Kidney epithelial cell (primary cell): ENCODE measurements around the gene POMT2. TPM values are rescaled to one million over a fixed set of nuclear protein-coding genes. Genes with fewer than 3 reads are reported as not detected.

Source experiments
- DNase-seq: peaks from one replicate; pipeline ENCODE4 v3.0.0-alpha.2; 2010; ENCODE audit warnings: low read depth
- H3K27me3 ChIP-seq: 2 replicates; pipeline ENCODE4 v1.6.0; 2011; ENCODE audit warnings: low read length; ENCODE audit not compliant: control insufficient read depth, insufficient read depth
- H3K36me3 ChIP-seq: 2 replicates; pipeline ENCODE4 v1.5.1; 2011; ENCODE audit warnings: low read length; ENCODE audit not compliant: control insufficient read depth, insufficient read depth
- H3K4me3 ChIP-seq: 2 replicates; pipeline ENCODE4 v1.5.1; 2011; ENCODE audit warnings: low read depth, mild to moderate bottlenecking, control low read depth, low read length
- total RNA-seq: library from RNA; depleted of rRNA; stranded (reverse); fragments of >200 nt; gene quantifications from 2 replicates; pipeline ENCODE4 v1.2.3, GENCODE V29; 2015
- TF ChIP-seq, protein P1 (sequence below): IDR thresholded peaks from 2 replicates; pipeline ENCODE4 v1.5.1; 2011; ENCODE audit warnings: mild to moderate bottlenecking, moderate library complexity, low read length, control low read depth, inconsistent platforms; ENCODE audit not compliant: insufficient read depth, poor library complexity, severe bottlenecking

Gene POMT2
- total RNA-seq, 1 donor from 2014 or later: 21.5 TPM

DNA sequence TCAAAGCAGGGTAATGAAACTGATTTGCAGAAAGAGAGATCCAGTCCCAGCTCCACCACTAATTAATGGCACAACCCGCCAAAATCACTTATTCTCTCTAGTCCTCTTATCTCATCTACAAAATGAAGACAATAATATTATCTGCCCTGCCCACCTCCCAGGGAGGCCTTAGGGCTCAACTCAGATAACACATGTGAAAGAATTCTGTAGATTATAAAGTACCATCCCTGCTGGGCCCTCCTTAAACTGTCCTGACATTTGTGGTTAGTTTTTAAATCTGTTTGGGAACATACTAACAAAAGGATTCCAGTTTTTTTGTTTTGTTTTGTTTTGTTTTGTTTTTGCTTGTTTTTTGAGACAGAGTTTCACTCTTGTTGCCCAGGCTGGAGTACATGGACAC is 7.3 kb downstream of the POMT2 start:
- TF ChIP-seq, protein P1, sequence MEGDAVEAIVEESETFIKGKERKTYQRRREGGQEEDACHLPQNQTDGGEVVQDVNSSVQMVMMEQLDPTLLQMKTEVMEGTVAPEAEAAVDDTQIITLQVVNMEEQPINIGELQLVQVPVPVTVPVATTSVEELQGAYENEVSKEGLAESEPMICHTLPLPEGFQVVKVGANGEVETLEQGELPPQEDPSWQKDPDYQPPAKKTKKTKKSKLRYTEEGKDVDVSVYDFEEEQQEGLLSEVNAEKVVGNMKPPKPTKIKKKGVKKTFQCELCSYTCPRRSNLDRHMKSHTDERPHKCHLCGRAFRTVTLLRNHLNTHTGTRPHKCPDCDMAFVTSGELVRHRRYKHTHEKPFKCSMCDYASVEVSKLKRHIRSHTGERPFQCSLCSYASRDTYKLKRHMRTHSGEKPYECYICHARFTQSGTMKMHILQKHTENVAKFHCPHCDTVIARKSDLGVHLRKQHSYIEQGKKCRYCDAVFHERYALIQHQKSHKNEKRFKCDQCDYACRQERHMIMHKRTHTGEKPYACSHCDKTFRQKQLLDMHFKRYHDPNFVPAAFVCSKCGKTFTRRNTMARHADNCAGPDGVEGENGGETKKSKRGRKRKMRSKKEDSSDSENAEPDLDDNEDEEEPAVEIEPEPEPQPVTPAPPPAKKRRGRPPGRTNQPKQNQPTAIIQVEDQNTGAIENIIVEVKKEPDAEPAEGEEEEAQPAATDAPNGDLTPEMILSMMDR: no peak
- Histone ChIP-seq H3K4me3 (no peak overlapping the region), H3K27me3 (no peaks in the 10 kb centered on the region), H3K36me3 (no peaks in the 10 kb centered on the region)
- no peak for DNase-seq

DNA sequence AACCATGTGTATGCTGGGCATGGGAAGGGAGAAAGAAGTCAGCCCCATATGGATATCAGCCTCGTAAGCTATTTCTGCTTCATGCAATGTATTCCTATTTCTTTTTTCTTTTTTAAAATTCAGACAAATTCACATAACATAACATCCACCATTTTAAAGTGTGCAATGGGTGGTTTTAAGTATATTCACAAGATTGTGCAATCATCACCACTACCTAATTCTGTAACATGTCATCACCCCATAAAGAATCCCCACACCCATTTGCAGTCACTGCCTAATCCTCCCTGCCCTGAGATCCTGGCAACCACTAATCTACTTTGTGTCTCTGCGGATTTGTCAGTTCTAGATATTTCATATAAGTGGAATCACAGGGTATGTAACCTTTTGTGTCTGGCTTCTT is 9.5 kb downstream of the POMT2 start:
- no peaks in the 10 kb centered on the region for H3K27me3 ChIP-seq
- no peak for DNase-seq
- no peaks in the 10 kb centered on the region for H3K36me3 ChIP-seq
- H3K4me3 ChIP-seq: no peak overlapping the region
- TF ChIP-seq, protein P1: no peak

DNA sequence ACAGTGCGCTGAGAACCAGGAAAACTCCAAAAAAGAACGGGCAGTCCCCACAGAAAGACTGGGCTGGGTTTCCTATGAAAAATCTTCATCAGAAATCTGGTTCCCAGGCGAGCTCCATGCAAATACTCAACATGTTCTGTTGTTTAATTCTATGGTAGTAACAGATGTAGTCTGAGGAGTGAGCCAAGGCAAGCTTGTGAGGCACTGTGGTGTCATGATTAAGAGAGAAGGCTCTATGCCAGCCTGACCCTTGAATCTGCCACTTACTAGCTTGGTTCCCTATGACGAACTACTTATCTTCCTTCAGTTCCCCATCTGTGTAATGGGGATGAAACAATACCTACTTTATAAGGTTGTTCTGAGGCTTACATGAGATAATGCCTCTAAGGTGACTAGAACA is 10.7 kb downstream of the POMT2 start:
- no peak overlapping the region for H3K4me3 ChIP-seq
- no peaks in the 10 kb centered on the region for H3K27me3 ChIP-seq
- DNase-seq: no peak
- TF ChIP-seq, protein P1: no peak
- H3K36me3 ChIP-seq: no peaks in the 10 kb centered on the region

DNA sequence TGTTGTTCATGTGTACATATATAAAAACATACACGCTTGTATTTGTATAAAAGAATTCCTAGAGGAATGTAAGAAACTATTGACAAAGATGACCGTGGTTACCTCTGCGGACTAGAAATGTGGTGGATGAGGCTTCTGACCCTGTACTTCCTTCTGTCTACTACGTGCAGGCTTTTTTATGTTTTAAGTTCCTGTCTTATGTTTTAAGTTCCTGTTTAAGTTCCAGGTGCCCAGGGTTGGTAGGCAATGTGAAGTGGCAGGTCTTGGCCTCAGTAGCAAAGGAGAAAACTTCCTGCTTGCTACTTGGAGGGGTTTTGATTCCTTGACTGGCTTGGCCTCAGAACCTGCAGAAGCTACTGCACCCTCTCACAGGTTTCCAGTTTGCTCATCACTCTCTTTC is 11.6 kb downstream of the POMT2 start:
- DNase-seq: no peak
- TF ChIP-seq, protein P1: no peak

DNA sequence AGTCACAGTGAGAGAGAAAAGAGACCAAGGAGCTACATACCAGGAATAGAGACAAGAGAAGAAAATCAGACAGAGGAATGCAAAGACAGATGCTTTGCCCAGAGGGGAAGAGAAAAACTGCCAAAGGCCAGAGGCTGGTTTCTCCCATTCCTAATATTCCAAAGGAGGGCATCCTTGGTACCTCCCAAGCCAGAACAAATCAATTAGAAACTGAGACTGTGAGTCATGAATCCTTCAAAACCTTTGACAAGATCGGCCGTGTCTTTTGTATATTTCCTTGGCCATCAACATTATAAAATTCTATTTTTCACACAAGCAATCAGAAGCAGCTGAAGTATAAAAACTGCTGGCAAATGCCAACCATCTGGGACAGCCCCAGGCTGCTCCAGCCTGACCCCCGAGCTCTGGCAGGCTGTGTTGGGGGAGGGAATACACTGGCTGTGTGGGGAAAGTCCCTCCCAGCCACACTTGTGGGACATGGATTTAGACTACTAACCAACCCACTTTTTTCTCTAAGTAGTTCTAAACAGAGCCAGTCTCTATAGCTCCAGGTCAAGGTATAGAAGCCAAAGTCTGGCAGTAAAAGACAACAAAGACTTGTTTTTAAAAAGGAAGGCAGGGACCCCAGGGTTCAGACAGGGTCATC is 13.7 kb downstream of the POMT2 start:
- H3K36me3 ChIP-seq: no peaks in the 10 kb centered on the region
- H3K4me3 ChIP-seq: no peak overlapping the region
- TF ChIP-seq, protein P1: no peak
- H3K27me3 ChIP-seq: no peaks in the 10 kb centered on the region
- no peak for DNase-seq

More for the DNA sequence above, 11.6 kb downstream of the POMT2 start:
- no peaks in the 10 kb centered on the region for H3K36me3 ChIP-seq
- no peaks in the 10 kb centered on the region for H3K27me3 ChIP-seq
- no peak overlapping the region for H3K4me3 ChIP-seq

DNA sequence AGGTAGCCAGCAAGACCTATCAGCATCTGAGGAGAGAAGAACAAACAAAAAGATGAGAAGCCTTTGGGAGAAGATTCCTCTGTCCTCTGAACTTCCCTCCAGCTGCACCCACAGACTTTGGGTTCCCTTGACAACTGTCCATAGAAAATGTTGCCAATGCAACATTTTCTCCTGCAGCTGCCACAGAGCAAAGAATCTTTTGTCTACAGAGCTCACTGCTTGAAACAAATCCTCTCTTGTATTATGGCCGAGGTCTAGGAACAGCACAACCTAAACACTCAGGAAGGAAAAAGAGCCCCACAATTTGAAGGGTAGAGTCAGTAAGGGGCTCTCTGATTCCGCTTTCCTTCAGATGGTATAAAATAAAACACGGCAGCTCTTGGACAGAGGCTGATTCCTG is 14.3 kb downstream of the POMT2 start:
- H3K4me3 ChIP-seq: no peak overlapping the region
- TF ChIP-seq, protein P1: no peak
- no peaks in the 10 kb centered on the region for H3K36me3 ChIP-seq
- H3K27me3 ChIP-seq: no peaks in the 10 kb centered on the region
- DNase-seq: no peak
